RCC 7860 (cell line): ENCODE data around the gene RXRB.
A peak's percentile ranks its signal among the peaks of the same experiment; 100 is the strongest.
"Not testable (repeated sequence)": the region's sequence is repeated elsewhere in the genome, so short reads cannot be mapped to it uniquely, and the experiment has no call there.

ENCODE experiments used
- DNase-seq: peaks from one replicate; pipeline ENCODE4 v3.0.0-alpha.2; 2015; ENCODE audit warnings: low spot score
- FAIRE-seq: peaks from 2 replicates; lab custom pipeline; 2012; peaks lifted over from hg19 to GRCh38; lab: Jason Lieb, UNC

The RXRB gene

DNA sequence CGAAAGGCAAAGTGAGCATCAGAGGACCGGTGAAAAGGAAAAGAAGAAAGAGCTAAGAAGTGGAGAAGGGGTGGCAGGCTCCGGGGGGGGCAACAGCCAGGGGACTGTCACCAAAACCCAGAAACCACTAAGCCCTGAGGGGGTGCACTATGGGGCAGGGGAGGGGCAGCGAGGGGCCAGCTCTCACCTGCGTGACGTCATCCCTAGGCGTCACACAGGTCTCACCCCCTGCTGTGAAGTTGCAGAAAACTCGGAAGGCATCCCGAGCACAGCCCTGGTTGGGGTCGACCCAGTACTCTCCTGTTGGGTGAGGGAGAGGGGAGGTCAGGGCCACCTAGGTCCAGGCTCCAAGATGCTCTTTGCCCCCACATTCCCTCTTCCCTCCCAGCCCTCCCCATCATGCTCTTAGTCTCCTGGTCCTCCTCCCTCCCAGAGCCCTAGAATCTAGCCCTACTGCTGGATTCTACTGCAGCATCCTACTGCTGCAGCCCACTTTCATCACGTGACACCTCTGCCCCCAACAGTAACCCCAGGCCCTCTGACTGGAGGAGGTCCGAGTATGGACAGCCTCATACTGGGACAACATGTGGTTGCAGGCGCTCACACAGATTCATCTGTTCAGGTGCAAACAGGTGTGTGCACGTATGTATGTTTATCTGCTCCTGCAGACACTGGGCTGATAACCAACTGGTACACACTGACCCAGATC is 35.6 kb downstream of the RXRB start:
- DNase-seq (no peak), FAIRE-seq (no peak)

DNA sequence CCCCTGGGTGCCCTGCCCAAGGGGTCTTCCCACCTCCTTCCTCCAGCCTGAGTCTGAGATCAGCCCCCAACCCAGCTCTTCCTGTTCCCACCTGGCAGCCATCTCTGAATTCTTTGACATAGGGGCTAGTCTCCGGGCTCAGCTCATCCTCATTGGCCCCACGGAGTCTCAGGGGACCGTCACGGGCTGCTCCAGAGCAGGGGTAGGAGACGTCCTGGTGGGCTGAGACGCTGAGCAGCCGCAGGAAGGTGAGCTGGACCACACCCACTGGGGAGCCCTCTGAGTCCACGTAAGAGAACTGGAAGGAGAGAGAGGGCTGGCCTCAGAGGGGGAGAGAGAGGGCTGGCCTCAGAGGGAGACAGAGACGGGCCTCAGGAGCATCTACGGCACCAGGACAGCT is 36.3 kb downstream of the RXRB start:
- DNase-seq (no peak), FAIRE-seq (no peak)

DNA sequence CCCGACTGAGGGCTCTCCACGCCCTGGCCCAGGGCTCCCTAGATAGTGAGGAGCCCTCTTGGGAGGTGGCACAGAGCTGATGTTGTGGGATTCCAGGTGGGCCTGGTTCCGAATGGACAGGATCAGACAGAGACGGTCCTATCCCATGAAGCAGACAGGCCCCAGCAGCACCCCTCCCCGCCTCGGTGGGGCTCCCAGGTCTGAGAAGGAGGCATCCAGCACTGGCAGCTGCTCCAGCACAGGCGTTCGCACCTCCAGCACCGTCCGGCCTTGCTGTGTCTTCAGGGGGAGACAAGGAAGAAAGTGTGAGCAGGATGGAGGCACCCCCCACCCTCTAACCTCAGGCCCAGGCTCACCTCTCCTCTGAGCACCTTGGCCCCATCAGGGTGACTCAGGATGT is 36.9 kb downstream of the RXRB start:
- DNase-seq (no peak), FAIRE-seq (no peak)

DNA sequence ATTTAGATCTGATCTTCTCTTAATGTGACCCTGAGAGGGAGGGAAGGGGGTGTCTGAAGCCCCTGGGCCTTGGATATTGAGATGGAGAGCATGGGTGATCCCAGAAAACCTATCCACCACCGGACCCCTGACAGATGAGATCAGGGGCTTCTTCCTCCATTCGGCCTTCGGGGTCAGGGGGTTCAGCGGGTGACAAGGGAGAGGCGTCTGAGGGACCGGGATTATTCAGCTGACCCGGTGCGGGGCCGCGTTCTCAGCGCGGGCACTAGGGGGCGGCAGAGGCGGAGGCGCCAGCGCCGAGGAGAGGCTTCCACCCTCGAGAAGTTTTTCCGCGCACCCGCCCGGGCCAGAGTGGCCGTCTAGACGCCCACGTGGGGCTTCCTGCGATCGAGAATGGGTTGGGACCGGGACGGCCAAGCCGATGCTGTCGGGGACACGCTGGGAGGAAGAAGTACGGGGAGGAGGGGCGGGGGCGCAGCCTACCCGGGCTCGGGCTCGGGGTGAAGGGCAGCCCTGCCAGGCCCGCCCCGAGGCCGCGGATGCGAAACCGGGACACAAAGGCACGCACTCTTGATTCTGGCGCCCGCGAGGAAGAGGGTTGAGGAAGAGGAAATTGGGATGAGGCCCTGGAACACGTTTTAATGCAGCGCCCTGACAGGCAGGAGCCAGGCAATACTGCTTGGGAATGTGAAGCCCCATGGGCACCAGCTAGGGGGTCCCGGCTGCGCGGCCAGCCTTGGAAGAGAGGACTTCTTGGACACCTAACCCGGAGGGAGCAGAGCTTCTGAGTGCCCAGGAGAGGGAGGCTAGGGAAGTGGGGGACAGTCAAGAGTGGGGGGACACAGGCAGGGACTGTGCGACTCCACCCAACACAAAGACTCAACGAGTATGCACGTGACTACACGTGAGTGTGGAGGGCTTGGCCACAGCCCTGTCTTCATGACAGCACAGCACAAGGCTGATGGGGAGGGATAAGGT is 38.8 kb downstream of the RXRB start:
- FAIRE-seq (no peak), DNase-seq (peak; percentile 25)

DNA sequence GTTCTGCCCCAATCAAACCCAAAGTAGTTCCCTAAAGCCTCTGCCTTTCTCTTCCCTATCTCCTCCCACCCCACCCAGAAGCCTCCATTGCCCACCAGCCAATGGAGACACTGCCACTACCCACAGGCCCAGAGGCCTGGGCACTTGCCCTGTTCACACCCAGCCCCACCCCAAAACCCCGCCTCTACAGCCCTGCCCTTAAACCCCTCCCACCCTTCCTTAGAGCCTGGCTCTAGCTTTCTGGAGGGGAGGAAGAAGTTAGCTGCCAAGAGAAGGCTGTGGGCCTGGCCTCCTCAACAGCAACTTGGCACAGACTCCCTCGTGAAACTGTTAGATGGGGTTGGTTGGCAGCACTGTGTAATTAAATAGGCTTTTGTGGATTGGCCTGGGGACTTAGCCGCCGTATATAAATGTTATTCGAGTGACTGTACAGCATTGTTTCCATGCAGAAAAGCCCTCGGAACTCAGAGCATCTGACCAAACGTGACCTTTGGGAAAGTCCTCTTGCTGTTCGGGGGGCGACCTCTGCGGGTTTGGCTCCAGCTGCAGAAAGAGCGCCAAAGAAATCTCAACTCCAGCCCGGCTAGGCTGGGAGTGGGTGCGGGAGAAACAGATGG is 39.6 kb downstream of the RXRB start:
- DNase-seq (peak; percentile 49), FAIRE-seq (no peak)

DNA sequence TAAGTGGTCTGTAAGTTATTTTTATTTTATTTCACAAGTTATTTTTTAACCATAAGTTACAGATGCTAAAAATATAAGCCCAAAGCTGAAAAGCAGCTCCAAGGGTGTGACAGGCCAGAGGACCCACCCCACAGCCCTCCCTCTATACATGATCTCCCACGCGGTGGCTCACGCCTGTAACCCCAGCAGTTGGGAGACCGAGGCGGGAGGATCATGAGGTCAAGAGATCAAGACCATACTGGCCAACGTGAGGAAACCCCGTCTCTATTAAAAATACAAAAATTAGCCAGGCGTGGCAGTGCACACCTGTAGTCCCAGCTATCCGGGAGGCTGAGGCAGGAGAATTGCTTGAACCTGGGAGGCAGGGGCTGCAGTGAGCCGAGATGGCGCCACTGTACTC is 40.4 kb downstream of the RXRB start:
- FAIRE-seq: no peak
- no peak for DNase-seq

DNA sequence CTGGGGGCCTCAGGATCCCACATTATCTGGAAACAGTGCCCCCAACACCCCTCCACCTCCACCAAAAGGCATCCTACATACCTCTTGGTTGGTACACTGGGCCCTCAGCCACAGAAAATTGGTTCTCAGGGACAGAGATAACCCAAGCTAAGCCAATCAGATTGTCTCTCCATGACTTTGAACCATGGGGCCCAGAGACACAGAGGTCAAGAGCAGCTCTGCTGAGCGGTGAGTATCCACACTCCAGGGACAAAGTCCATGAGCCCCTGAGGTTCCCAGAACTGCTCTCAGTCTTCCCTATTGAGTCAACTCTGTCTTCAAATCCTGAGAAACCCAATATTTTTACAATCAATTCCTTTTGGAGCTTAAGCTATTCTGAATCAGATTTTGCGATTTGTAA is 43.5 kb downstream of the RXRB start:
- FAIRE-seq (no peak), DNase-seq (no peak)

DNA sequence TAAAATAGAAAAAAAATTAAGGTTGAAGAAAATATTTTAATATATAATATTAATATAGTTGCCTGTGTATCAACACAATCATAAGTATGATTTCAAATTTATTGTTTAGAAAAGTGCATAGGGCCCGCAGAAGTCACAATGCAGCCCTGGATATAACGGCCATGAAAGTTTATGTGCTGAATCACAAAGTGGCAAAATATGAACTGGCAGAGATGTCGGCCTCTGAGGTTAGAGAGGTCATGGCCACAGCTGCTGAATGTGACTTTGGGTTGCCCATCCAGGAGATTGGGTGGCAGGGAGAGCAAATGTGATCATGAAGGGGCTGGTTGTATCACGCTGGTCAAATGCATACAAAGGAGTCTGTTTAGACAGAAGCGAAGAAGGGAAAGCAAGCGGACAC is 43.9 kb downstream of the RXRB start:
- FAIRE-seq: no peak
- no peak for DNase-seq

DNA sequence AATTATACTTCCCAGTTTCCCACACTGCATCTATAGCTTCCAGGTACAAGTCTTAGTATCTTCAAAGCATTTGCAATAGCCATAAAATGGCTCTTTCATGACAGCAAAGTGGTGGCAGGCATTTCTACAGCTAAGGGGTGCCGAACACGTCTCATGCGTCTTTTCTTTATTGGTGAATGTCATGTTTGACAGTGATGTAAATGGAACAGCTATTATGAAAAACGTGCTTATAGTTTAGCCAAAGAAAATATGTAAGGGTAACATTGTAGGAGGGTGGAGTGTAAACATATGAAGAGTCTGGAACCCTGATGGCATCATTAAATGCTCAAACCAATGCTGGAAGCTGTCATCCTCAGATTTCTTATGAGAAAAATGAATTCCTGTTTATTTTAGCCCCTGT is 46.1 kb downstream of the RXRB start:
- DNase-seq (no peak), FAIRE-seq (no peak)

DNA sequence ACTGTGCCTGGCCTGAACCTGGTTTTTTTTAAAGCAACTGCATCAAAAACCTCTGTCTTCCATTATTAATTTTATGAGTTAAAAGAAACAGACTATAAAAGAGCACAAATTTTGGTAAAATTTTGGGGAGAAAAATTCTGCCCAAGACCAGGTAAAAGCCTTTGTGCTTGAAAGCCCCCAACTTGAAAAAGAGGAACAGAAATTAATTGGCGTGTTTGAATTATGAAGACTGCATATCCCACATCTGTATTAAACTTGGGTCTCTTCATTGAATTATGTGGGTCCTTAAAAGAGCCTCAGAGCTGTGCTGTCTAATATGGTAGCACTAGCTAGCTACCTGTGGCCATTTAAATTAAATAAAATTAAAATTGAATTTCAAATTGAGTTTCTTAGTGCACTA is 49.4 kb downstream of the RXRB start:
- no peak for FAIRE-seq
- DNase-seq: no peak

DNA sequence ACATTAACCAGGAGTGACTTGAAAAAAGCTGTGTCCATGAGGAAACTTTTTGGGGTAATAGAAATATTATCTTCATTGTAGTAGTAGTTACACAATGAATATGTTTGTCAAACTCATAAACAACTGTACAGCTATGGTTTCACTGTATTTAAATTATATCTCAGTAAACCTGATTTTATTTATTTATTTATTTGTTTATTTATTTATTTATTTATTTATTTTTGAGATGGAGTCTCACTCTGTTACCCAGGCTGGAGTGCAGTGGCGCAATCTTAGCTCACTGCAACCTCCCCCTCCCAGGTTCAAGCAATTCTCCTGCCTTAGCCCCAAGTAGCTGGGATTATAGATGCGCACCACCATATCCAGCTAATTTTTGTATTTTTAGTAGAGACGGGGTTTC is 49.9 kb downstream of the RXRB start:
- DNase-seq, FAIRE-seq: not testable (repeated sequence)

DNA sequence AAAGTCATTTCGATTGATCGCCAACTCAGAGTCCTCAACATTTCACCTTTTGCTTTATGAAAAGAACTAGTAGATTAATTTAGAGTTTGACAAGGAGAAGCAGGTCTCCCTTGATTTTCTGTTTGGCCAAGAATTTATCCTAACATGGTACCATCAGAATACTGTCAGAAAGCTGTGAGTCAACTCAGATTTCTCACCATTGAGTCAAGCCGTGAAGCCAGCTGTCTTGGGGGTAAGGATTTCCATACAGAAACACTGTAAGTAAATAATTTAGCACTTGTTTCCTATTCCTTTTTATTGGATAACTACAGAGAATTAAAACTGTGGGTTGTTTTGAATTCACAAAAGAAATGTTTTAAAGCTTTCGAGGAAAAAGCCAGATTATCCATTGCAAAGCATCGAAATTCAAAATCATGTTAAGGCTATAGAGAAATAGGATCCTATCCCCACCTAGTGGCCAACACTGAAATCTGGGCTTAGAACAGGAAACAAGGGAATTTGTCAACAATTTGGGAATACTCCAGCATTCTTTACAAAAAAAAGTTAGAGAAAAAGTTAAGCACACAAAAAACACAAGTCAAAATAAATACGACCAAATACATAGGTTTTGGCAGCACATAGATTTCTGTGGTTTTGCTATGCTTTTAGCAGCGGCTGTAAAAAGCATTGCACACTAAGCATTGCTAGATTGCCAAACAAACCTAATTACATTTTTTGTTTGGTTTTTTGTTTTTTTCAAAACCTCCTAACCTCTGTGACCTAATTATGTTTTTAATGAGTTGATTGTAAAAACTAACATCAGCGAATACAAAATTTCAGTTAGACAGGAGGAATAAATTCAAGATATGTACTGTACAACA is 52.4 kb downstream of the RXRB start:
- FAIRE-seq (peak; percentile 67), DNase-seq (peak; percentile 7)

DNA sequence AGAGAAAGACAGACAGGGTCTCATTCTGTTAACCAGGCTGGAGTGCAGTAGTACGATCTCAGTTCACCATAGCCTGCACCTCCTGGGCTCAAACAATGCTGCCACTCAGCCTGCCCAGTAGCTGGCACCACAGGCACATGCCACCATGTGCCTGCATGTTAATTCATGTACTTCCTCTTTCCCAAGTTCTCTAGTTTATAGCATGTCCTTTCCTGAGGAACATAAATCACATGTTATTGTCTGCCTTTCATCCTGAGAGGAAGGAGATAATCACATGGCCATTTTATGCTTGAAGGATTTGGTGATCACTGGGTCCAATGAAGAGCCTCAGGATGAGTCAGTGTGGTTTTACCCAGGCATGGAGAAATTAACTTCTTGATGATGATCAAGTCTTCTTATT is 56.1 kb downstream of the RXRB start:
- FAIRE-seq (peak; percentile 14), DNase-seq (peak; percentile 28)
